IMR-90 (cell line): ENCODE measurements around the gene ASTN2. TPM values are rescaled to one million over a fixed set of nuclear protein-coding genes. Genes with fewer than 3 reads are reported as not detected.

Experiments
- ATAC-seq: fragments of 200-7000 bp; cut with Tn5 transposase; 2 replicates; pipeline ENCODE4 v1.9.1; 2020; ENCODE audit warnings: low read depth, mild to moderate bottlenecking, moderate library complexity
- BruUV-seq: library from RNA; stranded (reverse); fragments of 400-500 nt; replicated peaks from 2 replicates; lab custom pipeline; 2021; lab: Mats Ljungman, UMichigan
- CTCF ChIA-PET: fragments of 300-600 bp; formaldehyde crosslinking; extraction: SDS; loops from one replicate; lab custom pipeline; 2021; ENCODE audit warnings: antibody characterized with exemption; lab: Yijun Ruan, JAX
- POLR2A ChIA-PET: fragments of 300-600 bp; sonication (Branson Sonifier 250); formaldehyde crosslinking; loops from one replicate; lab custom pipeline; 2022; ENCODE audit warnings: antibody characterized with exemption; ENCODE audit not compliant: unreplicated experiment; lab: Charles Lee
- DNase-seq: peaks from one replicate; pipeline ENCODE4 v3.0.0; 2013
- H2AFZ ChIP-seq: replicated peaks from 2 replicates; pipeline ENCODE3; 2013; ENCODE audit warnings: low read length, mild to moderate bottlenecking; ENCODE audit not compliant: poor library complexity
- H2AK5ac ChIP-seq: 2 replicates; pipeline ENCODE4 v1.6.1; 2013; ENCODE audit warnings: low read depth, low read length, inconsistent platforms
- H2AK9ac ChIP-seq: replicated peaks from 2 replicates; pipeline ENCODE3; 2013; ENCODE audit warnings: mild to moderate bottlenecking, low read depth, low read length, moderate library complexity; ENCODE audit not compliant: poor library complexity
- H2BK120ac ChIP-seq: 2 replicates; pipeline ENCODE4 v1.6.1; 2013; ENCODE audit warnings: low read depth, low read length, inconsistent platforms
- H2BK15ac ChIP-seq: 3 replicates; pipeline ENCODE4 v1.6.1; 2013; ENCODE audit warnings: low read depth, low read length, inconsistent platforms
- H2BK20ac ChIP-seq: 2 replicates; pipeline ENCODE4 v1.6.1; 2013; ENCODE audit warnings: low read depth, mild to moderate bottlenecking, inconsistent platforms, low read length, moderate library complexity
- H2BK5ac ChIP-seq: 2 replicates; pipeline ENCODE4 v1.6.1; 2013; ENCODE audit warnings: mild to moderate bottlenecking, low read depth, low read length, inconsistent platforms; ENCODE audit not compliant: poor library complexity, severe bottlenecking
- H3K14ac ChIP-seq: replicated peaks from 2 replicates; pipeline ENCODE4 v1.6.1; 2013; ENCODE audit warnings: low read depth, low read length, inconsistent platforms
- H3K18ac ChIP-seq: 2 replicates; pipeline ENCODE4 v1.6.1; 2013; ENCODE audit warnings: low read depth, low read length, control low read depth
- H3K23ac ChIP-seq: 2 replicates; pipeline ENCODE4 v1.6.1; 2013; ENCODE audit warnings: low read depth, low read length, inconsistent platforms
- H3K27ac ChIP-seq: 2 replicates; pipeline ENCODE4 v1.5.1; 2013; ENCODE audit warnings: mild to moderate bottlenecking, control low read depth, low read length; ENCODE audit not compliant: insufficient read depth
- H3K27me3 ChIP-seq: 2 replicates; pipeline ENCODE4 v1.6.1; 2013; ENCODE audit warnings: low read length; ENCODE audit not compliant: control insufficient read depth, insufficient read depth
- H3K36me3 ChIP-seq: 2 replicates; pipeline ENCODE4 v1.6.1; 2013; ENCODE audit warnings: low read length, mixed read lengths; ENCODE audit not compliant: control insufficient read depth, insufficient read depth
- H3K4ac ChIP-seq: 2 replicates; pipeline ENCODE4 v1.6.1; 2013; ENCODE audit warnings: low read depth, low read length, inconsistent platforms
- H3K4me1 ChIP-seq: 2 replicates; pipeline ENCODE4 v1.6.1; 2013; ENCODE audit warnings: low read length, mixed read lengths; ENCODE audit not compliant: control insufficient read depth, insufficient read depth
- H3K4me2 ChIP-seq: 2 replicates; pipeline ENCODE4 v1.6.1; 2013; ENCODE audit warnings: low read depth, mild to moderate bottlenecking, control low read depth, low read length, moderate library complexity
- H3K4me3 ChIP-seq: 2 replicates; pipeline ENCODE4 v1.5.1; 2013; ENCODE audit warnings: low read depth, mild to moderate bottlenecking, control low read depth, low read length, moderate library complexity; ENCODE audit not compliant: insufficient read depth
- H3K56ac ChIP-seq: 2 replicates; pipeline ENCODE4 v1.6.1; 2013; ENCODE audit warnings: low read length, inconsistent platforms; ENCODE audit not compliant: insufficient read depth; ENCODE audit errors: extremely low read depth
- H3K79me1 ChIP-seq, 2 experiments: 2 replicates each; pipeline ENCODE4 v1.6.1; 2013; ENCODE audit warnings: low read length in 2 of 2, inconsistent platforms in 1 of 2, low read depth in 1 of 2
- H3K9ac ChIP-seq: 2 replicates; pipeline ENCODE4 v1.6.1; 2013; ENCODE audit warnings: low read depth, low read length, control low read depth
- H3K9me1 ChIP-seq: 2 replicates; pipeline ENCODE4 v1.6.1; 2013; ENCODE audit warnings: low read length, inconsistent platforms; ENCODE audit not compliant: insufficient read depth
- H3K9me3 ChIP-seq: 2 replicates; pipeline ENCODE4 v1.6.1; 2013; ENCODE audit warnings: low read length; ENCODE audit not compliant: control insufficient read depth, insufficient read depth
- H4K20me1 ChIP-seq: 2 replicates; pipeline ENCODE4 v1.6.1; 2013; ENCODE audit warnings: low read length, inconsistent platforms; ENCODE audit not compliant: insufficient read depth
- H4K5ac ChIP-seq: 2 replicates; pipeline ENCODE4 v1.6.1; 2013; ENCODE audit warnings: mild to moderate bottlenecking, low read depth, low read length, control low read depth
- H4K8ac ChIP-seq, 2 experiments: 2 replicates each; pipeline ENCODE4 v1.6.1; 2013; ENCODE audit warnings: low read depth in 2 of 2, low read length in 2 of 2, control low read depth in 1 of 2, inconsistent platforms in 1 of 2
- H4K91ac ChIP-seq: 2 replicates; pipeline ENCODE4 v1.6.1; 2013; ENCODE audit warnings: low read depth, low read length, inconsistent platforms; ENCODE audit not compliant: insufficient read depth
- BHLHE40 ChIP-seq: fragments of 150-350 bp; IDR thresholded peaks from 2 replicates; pipeline ENCODE4 v1.6.1; 2016; ENCODE audit warnings: mild to moderate bottlenecking, low read depth, low read length
- CEBPB ChIP-seq: IDR thresholded peaks from 2 replicates; pipeline ENCODE4 v1.6.1; 2012; ENCODE audit warnings: low read depth, low read length, improper control_type of control experiment
- CHD1 ChIP-seq: IDR thresholded peaks from 2 replicates; pipeline ENCODE4 v1.6.1; 2012; ENCODE audit warnings: low read depth, low read length, improper control_type of control experiment
- CTCF ChIP-seq: conservative IDR thresholded peaks from 2 replicates; pipeline ENCODE4 v1.5.1; 2012; ENCODE audit warnings: mild to moderate bottlenecking, low read depth, low read length, improper control_type of control experiment
- ELK1 ChIP-seq: fragments of 150-350 bp; IDR thresholded peaks from 2 replicates; pipeline ENCODE4 v1.6.1; 2016; ENCODE audit warnings: low read depth, mild to moderate bottlenecking, low read length, moderate library complexity, borderline replicate concordance
- FOS ChIP-seq: fragments of 150-350 bp; IDR thresholded peaks from 2 replicates; pipeline ENCODE4 v1.6.1; 2016; ENCODE audit warnings: low read depth, low read length
- RCOR1 ChIP-seq: IDR thresholded peaks from 2 replicates; pipeline ENCODE4 v1.6.1; 2012; ENCODE audit warnings: mild to moderate bottlenecking, low read length, improper control_type of control experiment; ENCODE audit not compliant: insufficient replicate concordance
- USF2 ChIP-seq: fragments of 150-350 bp; IDR thresholded peaks from 2 replicates; pipeline ENCODE4 v1.6.1; 2017; ENCODE audit warnings: mild to moderate bottlenecking, antibody characterized with exemption, low read length, low read depth
- WGBS, 2 experiments: methylation state at CpG; one replicate each; pipeline versions ENCODE4 v1.1.5 to v1.1.7; 2013; ENCODE audit warnings: missing lambda C conversion rate in 2 of 2; ENCODE audit not compliant: insufficient read length in 1 of 2; ENCODE audit errors: extremely low coverage in 2 of 2; 5-methylcytosine and 5-hydroxymethylcytosine counted together
- dilution Hi-C: fragments of 300-500 bp; cut with HindIII; formaldehyde crosslinking; loops from one replicate; pipeline ENCODE4 v1.14.3; 2018; ENCODE audit warnings: low sequenced_read_pairs; ENCODE audit not compliant: unreplicated experiment
- in situ Hi-C: fragments of 300-500 bp; cut with MboI; formaldehyde crosslinking; loops from 3 replicates; pipeline ENCODE4 v1.14.3; 2019; ENCODE audit warnings: low sequenced_read_pairs, inconsistent platforms, mixed read lengths
- intact Hi-C: fragments of 100-400 bp; cut with micrococcal nuclease; formaldehyde crosslinking; loops from 2 replicates; pipeline ENCODE4 v1.10.0; 2022
- polyA plus RNA-seq, 3 experiments: library from polyadenylated mRNA; depleted of rRNA; stranded (reverse); fragments of >200 nt; gene quantifications; 2 replicates each; pipeline ENCODE4 v1.2.3, GENCODE V29; 2012; ENCODE audit warnings: low replicate concordance in 1 of 3
- total RNA-seq: library from RNA; depleted of rRNA; stranded (reverse); fragments of >200 nt; gene quantifications from 2 replicates; pipeline ENCODE4 v1.2.3, GENCODE V29; 2012

The ASTN2 gene
- total and polyA plus RNA-seq, 2 of the 4 experiments (the other 2 are of a cell fraction), result 3.8 to 6.8 TPM

- no peak overlapping the region for H3K14ac ChIP-seq
- DNase-seq (no peak), ATAC-seq (no peak)
- H3K27ac ChIP-seq, result no peak overlapping the region
- dilution Hi-C loops (no loop called here), intact Hi-C loops (no loop called here), in situ Hi-C loops (no loop called here)
- H3K56ac ChIP-seq, result no peak overlapping the region
- H4K20me1 ChIP-seq, result no peaks in the 10 kb centered on the region
- H3K36me3 ChIP-seq, result no peaks in the 10 kb centered on the region
- no TSS peak for BruUV-seq
- no peak overlapping the region for H4K5ac ChIP-seq
- no peak overlapping the region for H2BK120ac ChIP-seq
- H4K8ac ChIP-seq, result no peak overlapping the region
- no peak overlapping the region for H2BK5ac ChIP-seq
- no peak overlapping the region for H2BK20ac ChIP-seq
- POLR2A ChIA-PET, result no interaction called here
- no peak overlapping the region for H3K4me2 ChIP-seq
- no peaks in the 10 kb centered on the region for H3K27me3 ChIP-seq
- H3K79me1 ChIP-seq, result no peaks in the 10 kb centered on the region
- TF ChIP-seq CTCF, result no peak
- TF ChIP-seq RCOR1, result no peak
- TF ChIP-seq ELK1, result no peak
- no peak for TF ChIP-seq USF2
- TF ChIP-seq CEBPB, result no peak
- no peak for TF ChIP-seq FOS
- no peak for TF ChIP-seq CHD1
- TF ChIP-seq BHLHE40, result no peak
- no peak overlapping the region for H2AK9ac ChIP-seq
- WGBS, 2 experiments, result no CpG with 5 or more reads among the region's 4 CpGs
- H3K9me3 ChIP-seq, result no peaks in the 10 kb centered on the region
- no peak overlapping the region for H3K18ac ChIP-seq
- H3K4me3 ChIP-seq, result no peak overlapping the region
- no peak overlapping the region for H2BK15ac ChIP-seq
- H3K9ac ChIP-seq, result no peak overlapping the region
- H2AK5ac ChIP-seq, result no peak overlapping the region
- H3K23ac ChIP-seq, result no peak overlapping the region
- no peak overlapping the region for H2AFZ ChIP-seq
- no peak overlapping the region for H4K91ac ChIP-seq
- H3K4me1 ChIP-seq, result no peaks in the 10 kb centered on the region
- no peaks in the 10 kb centered on the region for H3K9me1 ChIP-seq
- H3K4ac ChIP-seq, result no peak overlapping the region
- CTCF ChIA-PET, result no interaction called here
These were observed 429.3 kb downstream of the ASTN2 start for GRCh38 chr9:116985596-116985995.
